Measurements from ENCODE around the gene TTC34. TPM values are rescaled to one million over a fixed set of nuclear protein-coding genes. Genes with fewer than 3 reads are reported as not detected.

Gene TTC34
- total and polyA plus RNA-seq, 2 of the 4 experiments (the other 2 are of a cell fraction), result under 0.01 to 0.09 TPM

DNA sequence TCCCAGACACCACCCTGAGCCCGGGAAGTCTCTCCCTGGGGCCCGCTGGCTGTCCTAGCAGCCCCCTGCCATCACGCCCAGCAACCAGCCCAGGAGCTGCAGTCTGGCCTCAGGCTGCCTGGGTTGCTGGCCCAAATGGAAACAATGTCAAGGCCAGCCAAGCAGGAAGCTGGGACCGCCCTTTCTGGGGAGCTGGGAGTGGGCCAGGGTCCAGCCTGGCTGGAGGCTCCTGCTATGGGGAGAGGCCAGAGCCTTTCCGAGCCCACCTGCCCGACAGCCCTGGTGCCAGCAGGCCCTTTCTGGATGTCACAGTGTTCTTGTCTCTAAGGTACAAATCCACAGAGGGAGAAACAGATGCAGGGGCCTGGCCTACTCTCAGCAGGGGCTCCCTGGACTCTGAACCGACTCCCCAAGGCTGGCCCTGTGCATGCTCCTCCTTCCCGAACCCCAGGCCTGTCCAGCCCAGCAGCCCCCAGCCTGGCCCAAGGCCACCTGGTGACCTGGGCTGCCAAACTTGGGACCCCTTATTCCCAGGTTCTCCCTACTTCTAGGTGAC lies 167.5 kb downstream of the TTC34 start:
- H4K20me1 ChIP-seq (ENCODE audit: insufficient read depth, low read length), result no peaks in the 10 kb centered on the region
- WGBS, 2 experiments (ENCODE audit: extremely low coverage in 2 of 2, insufficient read length in 1 of 2), result 25% methylated on average over 5 of the region's 8 CpGs; no CpG with 5 or more reads in 1 of the 2 experiments
- no peak overlapping the region for H3K56ac ChIP-seq (ENCODE audit: extremely low read depth, insufficient read depth, low read length)
- no peak overlapping the region for H2BK5ac ChIP-seq (ENCODE audit: low read depth, low read length, poor library complexity, severe bottlenecking)
- H3K4me1 ChIP-seq (ENCODE audit: control insufficient read depth, insufficient read depth, low read length), result no peaks in the 10 kb centered on the region
- H3K14ac ChIP-seq (replicated peaks; ENCODE audit: low read depth, low read length), result no peak overlapping the region
- H3K4me2 ChIP-seq (ENCODE audit: low read depth, low read length), result no peak overlapping the region
- TF ChIP-seq MXI1 (IDR thresholded peaks at IDR 0.05; ENCODE audit: borderline replicate concordance, low read depth, low read length), result no peak
- no peak for TF ChIP-seq CEBPB (IDR thresholded peaks at IDR 0.05; ENCODE audit: low read depth, low read length)
- no peak for TF ChIP-seq RCOR1 (IDR thresholded peaks at IDR 0.05; ENCODE audit: insufficient replicate concordance, low read length)
- TF ChIP-seq BHLHE40 (IDR thresholded peaks at IDR 0.05; ENCODE audit: low read depth, low read length), result no peak
- TF ChIP-seq RAD21 (IDR thresholded peaks at IDR 0.05; ENCODE audit: low read length), result no peak
- peaks cover 4% of the 10 kb centered on the region; the same call in 1 of the 2 replicates for H3K9me3 ChIP-seq (ENCODE audit: control insufficient read depth, insufficient read depth, low read length)
- H3K4ac ChIP-seq (ENCODE audit: low read depth, low read length), result no peak overlapping the region
- no peak overlapping the region for H3K9ac ChIP-seq (ENCODE audit: low read depth, low read length)
- no peak overlapping the region for H3K27ac ChIP-seq (ENCODE audit: insufficient read depth, low read length)
- no peak overlapping the region for H2BK15ac ChIP-seq (ENCODE audit: low read depth, low read length)
- H3K9me1 ChIP-seq (ENCODE audit: insufficient read depth, low read length), result no peaks in the 10 kb centered on the region
- no peak overlapping the region for H4K5ac ChIP-seq (ENCODE audit: low read depth, low read length)
- no peaks in the 10 kb centered on the region for H3K79me1 ChIP-seq (ENCODE audit: low read depth in 1 of 2, low read length in 2 of 2)
- H3K27me3 ChIP-seq (ENCODE audit: control insufficient read depth, insufficient read depth, low read length), result peaks cover 3% of the 10 kb centered on the region; the same call in 1 of the 2 replicates
- CTCF ChIA-PET, result no interaction called here
- in situ Hi-C loops (cut with MboI; ENCODE audit: low sequenced_read_pairs) (no loop called here), intact Hi-C loops (cut with micrococcal nuclease) (no loop called here), dilution Hi-C loops (cut with HindIII; ENCODE audit: low sequenced_read_pairs, unreplicated experiment) (no loop called here)
- no peak overlapping the region for H2BK120ac ChIP-seq (ENCODE audit: low read depth, low read length)
- no peak overlapping the region for H3K18ac ChIP-seq (ENCODE audit: low read depth, low read length)
- H4K8ac ChIP-seq (ENCODE audit: low read depth in 2 of 2, low read length in 2 of 2), result no peak overlapping the region
- no peak overlapping the region for H2AK5ac ChIP-seq (ENCODE audit: low read depth, low read length)
- no peak overlapping the region for H3K23ac ChIP-seq (ENCODE audit: low read depth, low read length)
- ATAC-seq (ENCODE audit: low read depth) (no peak), DNase-seq (no peak)
- H2AK9ac ChIP-seq (replicated peaks; ENCODE audit: low read depth, low read length, poor library complexity), result no peak overlapping the region
- no peak overlapping the region for H2AFZ ChIP-seq (replicated peaks; ENCODE audit: low read length, poor library complexity)
- H3K36me3 ChIP-seq (ENCODE audit: control insufficient read depth, insufficient read depth, low read length), result no peaks in the 10 kb centered on the region
- BruUV-seq (replicated peaks), result no TSS peak
- no peak overlapping the region for H3K4me3 ChIP-seq (ENCODE audit: insufficient read depth, low read depth, low read length)
- H2BK20ac ChIP-seq (ENCODE audit: low read depth, low read length), result no peak overlapping the region
- POLR2A ChIA-PET (ENCODE audit: unreplicated experiment), result no interaction called here
- H4K91ac ChIP-seq (ENCODE audit: insufficient read depth, low read depth, low read length), result no peak overlapping the region
